ENCODE results near the gene GPR108. TPM values are rescaled to one million over a fixed set of nuclear protein-coding genes. Genes with fewer than 3 reads are reported as not detected.

The GPR108 gene
- total RNA-seq, 2 experiments from 2014 or later = 63.2 to 88.3 TPM

DNA sequence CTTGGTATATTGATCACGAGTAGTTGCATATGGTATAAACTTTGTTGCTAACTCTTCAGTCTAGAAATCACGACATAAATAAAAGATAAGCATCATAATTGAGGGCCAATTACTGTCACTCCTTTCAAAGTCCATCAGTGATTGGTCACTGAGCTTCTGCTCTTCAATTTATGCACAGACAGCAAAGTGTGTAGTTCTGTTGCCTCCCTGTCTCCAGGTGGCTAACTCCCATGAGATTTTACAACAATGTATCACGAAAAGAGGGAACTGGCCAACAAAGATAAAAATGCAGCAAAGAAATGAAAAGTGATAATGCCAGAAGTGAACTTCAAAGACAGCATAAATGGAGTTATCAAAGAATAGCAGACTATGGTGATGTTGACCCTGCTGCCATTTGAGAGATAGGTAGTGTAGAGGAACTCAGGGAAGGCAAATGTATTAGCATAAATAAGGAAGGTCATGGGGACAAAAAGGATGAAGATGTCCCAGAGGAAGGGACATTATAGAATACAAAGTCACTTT lies 54.7 kb downstream of the GPR108 start:
- H2AFZ ChIP-seq (ENCODE audit: low read length) = no peak overlapping the region
- no peaks in the 10 kb centered on the region for H3K9me2 ChIP-seq (ENCODE audit: insufficient read depth, low read length)
- no peak overlapping the region for H3K27ac ChIP-seq (ENCODE audit: low read depth, low read length, poor library complexity, severe bottlenecking)
- CTCF ChIA-PET (ENCODE audit: unreplicated experiment) = no interaction called here
- no peak for DNase-seq (ENCODE audit: low spot score)
- POLR2A ChIA-PET = interaction anchor here (0.7 kb wide), 1 partner anchor 53 kb away, joined by 3 read pairs; no protein-coding TSS in a partner anchor
- H3K36me3 ChIP-seq (ENCODE audit: insufficient read depth, low read length) = no peaks in the 10 kb centered on the region
- intact Hi-C loops (cut with micrococcal nuclease; ENCODE audit: unreplicated experiment) = no loop called here
- no peaks in the 10 kb centered on the region for H3K9me3 ChIP-seq (ENCODE audit: low read length)
- H3K4me3 ChIP-seq (ENCODE audit: low read depth, low read length, poor library complexity, severe bottlenecking) = no peak overlapping the region
- BruUV-seq (replicated peaks) = no TSS peak
- peaks cover 12% of the 10 kb centered on the region for H3K4me1 ChIP-seq (ENCODE audit: insufficient read depth, low read length, poor library complexity, severe bottlenecking)
- TF ChIP-seq, protein P1, sequence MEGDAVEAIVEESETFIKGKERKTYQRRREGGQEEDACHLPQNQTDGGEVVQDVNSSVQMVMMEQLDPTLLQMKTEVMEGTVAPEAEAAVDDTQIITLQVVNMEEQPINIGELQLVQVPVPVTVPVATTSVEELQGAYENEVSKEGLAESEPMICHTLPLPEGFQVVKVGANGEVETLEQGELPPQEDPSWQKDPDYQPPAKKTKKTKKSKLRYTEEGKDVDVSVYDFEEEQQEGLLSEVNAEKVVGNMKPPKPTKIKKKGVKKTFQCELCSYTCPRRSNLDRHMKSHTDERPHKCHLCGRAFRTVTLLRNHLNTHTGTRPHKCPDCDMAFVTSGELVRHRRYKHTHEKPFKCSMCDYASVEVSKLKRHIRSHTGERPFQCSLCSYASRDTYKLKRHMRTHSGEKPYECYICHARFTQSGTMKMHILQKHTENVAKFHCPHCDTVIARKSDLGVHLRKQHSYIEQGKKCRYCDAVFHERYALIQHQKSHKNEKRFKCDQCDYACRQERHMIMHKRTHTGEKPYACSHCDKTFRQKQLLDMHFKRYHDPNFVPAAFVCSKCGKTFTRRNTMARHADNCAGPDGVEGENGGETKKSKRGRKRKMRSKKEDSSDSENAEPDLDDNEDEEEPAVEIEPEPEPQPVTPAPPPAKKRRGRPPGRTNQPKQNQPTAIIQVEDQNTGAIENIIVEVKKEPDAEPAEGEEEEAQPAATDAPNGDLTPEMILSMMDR (conservative IDR thresholded peaks at IDR 0.05; ENCODE audit: low read length) = no peak
- no peak for TF ChIP-seq EZH2phosphoT487 (IDR thresholded peaks at IDR 0.05; ENCODE audit: borderline replicate concordance, low read depth, low read length)
- no peaks in the 10 kb centered on the region for H4K20me1 ChIP-seq (ENCODE audit: insufficient read depth, low read length)
- H3K4me2 ChIP-seq (ENCODE audit: low read length) = no peak overlapping the region
- no peaks in the 10 kb centered on the region for H3K79me2 ChIP-seq (ENCODE audit: insufficient read depth, low read depth, low read length)

DNA sequence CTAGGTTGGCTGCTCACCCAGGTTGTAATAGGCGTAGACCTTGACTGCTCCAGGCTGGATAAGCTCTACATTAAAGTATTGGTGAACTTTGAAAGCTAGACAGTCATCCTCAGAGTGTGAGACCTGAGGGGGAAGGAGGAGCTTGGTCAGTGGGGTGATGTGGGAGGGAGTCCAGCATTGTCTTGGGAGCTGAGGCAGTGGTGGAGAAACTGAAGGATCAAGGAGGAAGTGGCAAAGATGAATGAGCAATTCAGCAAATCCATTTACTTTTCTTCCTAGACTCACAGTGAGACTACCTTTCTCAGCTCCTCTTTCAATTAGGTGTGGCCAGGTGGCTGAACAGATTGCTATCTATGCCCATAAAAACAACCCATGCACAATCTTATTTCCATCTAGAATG lies 57.2 kb downstream of the GPR108 start:
- Histone ChIP-seq H3K27ac (ENCODE audit: low read depth, low read length, poor library complexity, severe bottlenecking) (no peak overlapping the region), H2AFZ (ENCODE audit: low read length) (no peak overlapping the region), H3K4me1 (ENCODE audit: insufficient read depth, low read length, poor library complexity, severe bottlenecking) (peaks cover 15% of the 10 kb centered on the region), H3K4me3 (ENCODE audit: low read depth, low read length, poor library complexity, severe bottlenecking) (no peak overlapping the region), H3K4me2 (ENCODE audit: low read length) (no peak overlapping the region), H3K9me3 (ENCODE audit: low read length) (no peaks in the 10 kb centered on the region), H3K79me2 (ENCODE audit: insufficient read depth, low read depth, low read length) (no peaks in the 10 kb centered on the region), H3K36me3 (ENCODE audit: insufficient read depth, low read length) (no peaks in the 10 kb centered on the region), H3K9me2 (ENCODE audit: insufficient read depth, low read length) (no peaks in the 10 kb centered on the region), H4K20me1 (ENCODE audit: insufficient read depth, low read length) (no peaks in the 10 kb centered on the region)
- intact Hi-C loops (cut with micrococcal nuclease; ENCODE audit: unreplicated experiment) = no loop called here
- ChIA-PET CTCF (ENCODE audit: unreplicated experiment) (no interaction called here), POLR2A (no interaction called here)
- DNase-seq (ENCODE audit: low spot score) = no peak
- BruUV-seq (replicated peaks) = no TSS peak
- TF ChIP-seq EZH2phosphoT487 (IDR thresholded peaks at IDR 0.05; ENCODE audit: borderline replicate concordance, low read depth, low read length) = no peak
- TF ChIP-seq, protein P1 (conservative IDR thresholded peaks at IDR 0.05; ENCODE audit: low read length) = no peak

Small RNA genes lying within 50 kb of the gene (microRNA-seq; reads per million reads assigned to microRNA genes)
- not detected for gene MIR6791 (ENCODE audit: borderline replicate concordance)

Other genes with a start within 250 kb of the GPR108 start
- 9.7 and 14.4 TPM in 2 replicates for gene TUBB4A, start 235.3 kb downstream of the GPR108 start, total RNA-seq (2014; rRNA removed; shearing (Covaris generic))
- 12.6 and 16.0 TPM in 2 replicates for gene TUBB4A, start 235.3 kb downstream of the GPR108 start, total RNA-seq (2022)
- 18.1 and 22.3 TPM in 2 replicates for gene TNFSF9, start 206.6 kb downstream of the GPR108 start, total RNA-seq (2014; rRNA removed; shearing (Covaris generic))
- gene TNFSF9, start 206.6 kb downstream of the GPR108 start, total RNA-seq (2022) = 16.1 and 20.9 TPM in 2 replicates
- 111 and 165 TPM in 2 replicates for gene CD70, start 146.4 kb downstream of the GPR108 start, total RNA-seq (2014; rRNA removed; shearing (Covaris generic))
- gene CD70, start 146.4 kb downstream of the GPR108 start, total RNA-seq (2022) = 80.5 and 88.2 TPM in 2 replicates
- gene TNFSF14, start 67.4 kb downstream of the GPR108 start, total RNA-seq (2014; rRNA removed; shearing (Covaris generic)) = 0.05 TPM in 1 of 2 replicates, not detected in the other
- gene TNFSF14, start 67.4 kb downstream of the GPR108 start, total RNA-seq (2022) = not detected in 2 replicates
- 0.13 and 0.57 TPM in 2 replicates for gene C3, start 16.9 kb downstream of the GPR108 start, total RNA-seq (2014; rRNA removed; shearing (Covaris generic))
- 0.74 TPM in 1 of 2 replicates, not detected in the other for gene C3, start 16.9 kb downstream of the GPR108 start, total RNA-seq (2022)
- gene TRIP10, start 2.1 kb upstream of the GPR108 start, total RNA-seq (2014; rRNA removed; shearing (Covaris generic)) = 16.1 and 22.2 TPM in 2 replicates
- gene TRIP10, start 2.1 kb upstream of the GPR108 start, total RNA-seq (2022) = 19.9 TPM in 2 replicates
- 7.8 and 8.5 TPM in 2 replicates for gene SH2D3A, start 29.9 kb upstream of the GPR108 start, total RNA-seq (2014; rRNA removed; shearing (Covaris generic))
- gene SH2D3A, start 29.9 kb upstream of the GPR108 start, total RNA-seq (2022) = 9.8 and 13.3 TPM in 2 replicates
- gene VAV1, start 35.1 kb upstream of the GPR108 start, total RNA-seq (2014; rRNA removed; shearing (Covaris generic)) = 76.1 and 90.7 TPM in 2 replicates
- gene VAV1, start 35.1 kb upstream of the GPR108 start, total RNA-seq (2022) = 92.7 and 107 TPM in 2 replicates
- gene ADGRE1, start 150.0 kb upstream of the GPR108 start, total RNA-seq (2014; rRNA removed; shearing (Covaris generic)) = 0.08 TPM in 1 of 2 replicates, not detected in the other
- 0.17 and 0.46 TPM in 2 replicates for gene ADGRE1, start 150.0 kb upstream of the GPR108 start, total RNA-seq (2022)